Skeletal muscle tissue (tissue), 4 donors: ENCODE results near the gene MAPKAP1. TPM values are rescaled to one million over a fixed set of nuclear protein-coding genes. Genes with fewer than 3 reads are reported as not detected.

Experiments used
- H3K27ac ChIP-seq: one replicate; pipeline ENCODE4 v1.7.0; 2013; ENCODE audit warnings: mild to moderate bottlenecking, low read depth, low read length, inconsistent platforms
- H3K27me3 ChIP-seq, 3 donors: one replicate each; pipeline ENCODE4 v1.7.0; 2013; ENCODE audit warnings: low read length in 3 of 3; ENCODE audit not compliant: control insufficient read depth in 3 of 3, insufficient read depth in 3 of 3
- H3K36me3 ChIP-seq, 3 donors: one replicate each; pipeline ENCODE4 v1.7.0; 2013; ENCODE audit warnings: low read length in 3 of 3; ENCODE audit not compliant: control insufficient read depth in 3 of 3, insufficient read depth in 3 of 3
- H3K4me1 ChIP-seq, 3 donors: one replicate each; pipeline ENCODE4 v1.7.0; 2013; ENCODE audit warnings: low read length in 3 of 3, mild to moderate bottlenecking in 3 of 3; ENCODE audit not compliant: control insufficient read depth in 3 of 3, insufficient read depth in 3 of 3
- H3K4me3 ChIP-seq, 3 donors: one replicate each; pipeline ENCODE4 v1.7.0; 2013; ENCODE audit warnings: low read length in 3 of 3
- H3K9ac ChIP-seq, 3 donors: one replicate each; pipeline ENCODE4 v1.7.0; 2013; ENCODE audit warnings: low read length in 3 of 3, mild to moderate bottlenecking in 3 of 3, moderate library complexity in 2 of 3, low read depth in 1 of 3
- H3K9me3 ChIP-seq, 3 donors: one replicate each; pipeline ENCODE4 v1.7.0; 2013; ENCODE audit warnings: low read length in 3 of 3; ENCODE audit not compliant: control insufficient read depth in 3 of 3
- total RNA-seq: library from RNA; depleted of rRNA; stranded (reverse); fragments of >200 nt; gene quantifications from one replicate; pipeline ENCODE4 v1.2.3, GENCODE V29; 2014
- donor health status: Osteomylitis.

Gene MAPKAP1
- total RNA-seq, 1 donor from 2014 or later = 44.9 TPM

- Histone ChIP-seq H3K9me3 (no peaks in the 10 kb centered on the region), H3K27ac (peak overlapping the region; percentile 39), H3K4me3 (peak overlapping the region; percentile 79 to 88 (median 80)), H3K27me3 (peaks cover 0 to 21% (median 12%) of the 10 kb centered on the region in 3 donors), H3K9ac (peak overlapping the region; percentile 71 to 78 (median 74)), H3K36me3 (no peaks in the 10 kb centered on the region), H3K4me1 (peaks cover 15 to 23% (median 16%) of the 10 kb centered on the region in 3 donors)
Observed at GRCh38 chr9:125747765-125748445, 40.9 kb upstream of the MAPKAP1 start.

GRCh38 chr9:125747053-125747764, 40.2 kb upstream of the MAPKAP1 start, which contains the start of gene PBX3:
Gene PBX3, plus strand, starts transcription at chr9:125747373.
- no peaks in the 10 kb centered on the region for H3K9me3 ChIP-seq
- peaks cover 15 to 23% (median 16%) of the 10 kb centered on the region in 3 donors for H3K4me1 ChIP-seq
- peak within 1 kb of the TSS; percentile 79 to 89 (median 81) for H3K4me3 ChIP-seq
- H3K9ac ChIP-seq = peak within 1 kb of the TSS; percentile 45 to 74 (median 71)
- no peaks in the 10 kb centered on the region for H3K36me3 ChIP-seq
- peak within 1 kb of the TSS; percentile 59 for H3K27ac ChIP-seq
- peaks cover 0 to 21% (median 12%) of the 10 kb centered on the region in 3 donors for H3K27me3 ChIP-seq

- Histone ChIP-seq H3K4me3 (peak overlapping the region in 1 of 3 donors; percentile 89), H3K27ac (no peak overlapping the region), H3K9ac (no peak overlapping the region), H3K9me3 (no peaks in the 10 kb centered on the region), H3K27me3 (peaks cover 1 to 21% (median 12%) of the 10 kb centered on the region in 3 donors), H3K36me3 (no peaks in the 10 kb centered on the region), H3K4me1 (peaks cover 15 to 23% (median 16%) of the 10 kb centered on the region in 3 donors)
Observed at GRCh38 chr9:125746774-125747052, 39.7 kb upstream of the MAPKAP1 start.

- no peaks in the 10 kb centered on the region for H3K36me3 ChIP-seq
- H3K4me1 ChIP-seq = peaks cover 15 to 23% (median 16%) of the 10 kb centered on the region in 3 donors
- peak overlapping the region; percentile 73 to 89 (median 81) for H3K4me3 ChIP-seq
- H3K27me3 ChIP-seq = peaks cover 4 to 24% (median 12%) of the 10 kb centered on the region in 3 donors
- no peaks in the 10 kb centered on the region for H3K9me3 ChIP-seq
- H3K27ac ChIP-seq = peak overlapping the region; percentile 59
- peak overlapping the region; percentile 45 to 65 (median 58) for H3K9ac ChIP-seq
Observed at GRCh38 chr9:125746017-125746773, 39.2 kb upstream of the MAPKAP1 start.

GRCh38 chr9:125745682-125746016, 38.6 kb upstream of the MAPKAP1 start:
- Histone ChIP-seq H3K27me3 (peaks cover 4 to 22% (median 12%) of the 10 kb centered on the region in 3 donors), H3K36me3 (no peaks in the 10 kb centered on the region), H3K4me1 (peaks cover 15 to 23% (median 15%) of the 10 kb centered on the region in 3 donors), H3K9me3 (no peaks in the 10 kb centered on the region), H3K27ac (peak overlapping the region; percentile 59), H3K9ac (peak overlapping the region in 1 of 3 donors; percentile 65), H3K4me3 (peak overlapping the region; percentile 73 to 89 (median 81))

- Histone ChIP-seq H3K4me3 (no peak overlapping the region), H3K36me3 (no peaks in the 10 kb centered on the region), H3K4me1 (peaks cover 15 to 23% (median 15%) of the 10 kb centered on the region in 3 donors), H3K27me3 (peaks cover 4 to 20% (median 12%) of the 10 kb centered on the region in 3 donors), H3K9ac (no peak overlapping the region), H3K27ac (no peak overlapping the region), H3K9me3 (no peaks in the 10 kb centered on the region)
Observed at GRCh38 chr9:125745018-125745417, 38.0 kb upstream of the MAPKAP1 start.

GRCh38 chr9:125744616-125745015, 37.6 kb upstream of the MAPKAP1 start:
- H3K9ac ChIP-seq = no peak overlapping the region

GRCh38 chr9:125743682-125744428, 36.8 kb upstream of the MAPKAP1 start:
- peaks cover 15 to 22% (median 15%) of the 10 kb centered on the region in 3 donors for H3K4me1 ChIP-seq
- H3K27ac ChIP-seq = no peak overlapping the region
- no peak overlapping the region for H3K4me3 ChIP-seq
- H3K9ac ChIP-seq = no peak overlapping the region
- H3K9me3 ChIP-seq = no peaks in the 10 kb centered on the region
- peaks cover 4 to 13% (median 6%) of the 10 kb centered on the region in 3 donors for H3K27me3 ChIP-seq
- H3K36me3 ChIP-seq = no peaks in the 10 kb centered on the region

More at GRCh38 chr9:125744616-125745015, 37.6 kb upstream of the MAPKAP1 start:
- peaks cover 15 to 23% (median 15%) of the 10 kb centered on the region in 3 donors for H3K4me1 ChIP-seq
- peaks cover 4 to 20% (median 12%) of the 10 kb centered on the region in 3 donors for H3K27me3 ChIP-seq
- no peak overlapping the region for H3K27ac ChIP-seq
- H3K4me3 ChIP-seq = no peak overlapping the region
- no peaks in the 10 kb centered on the region for H3K9me3 ChIP-seq
- H3K36me3 ChIP-seq = no peaks in the 10 kb centered on the region

GRCh38 chr9:125742657-125743056, 35.6 kb upstream of the MAPKAP1 start:
- peaks cover 7 to 12% (median 11%) of the 10 kb centered on the region in 3 donors for H3K4me1 ChIP-seq
- no peaks in the 10 kb centered on the region for H3K9me3 ChIP-seq
- no peak overlapping the region for H3K4me3 ChIP-seq
- H3K9ac ChIP-seq = no peak overlapping the region
- H3K27me3 ChIP-seq = peaks cover 0 to 11% (median 4%) of the 10 kb centered on the region in 3 donors
- no peaks in the 10 kb centered on the region for H3K36me3 ChIP-seq
- H3K27ac ChIP-seq = no peak overlapping the region
